ENCODE results near the gene TBR1.

Gene TBR1

DNA sequence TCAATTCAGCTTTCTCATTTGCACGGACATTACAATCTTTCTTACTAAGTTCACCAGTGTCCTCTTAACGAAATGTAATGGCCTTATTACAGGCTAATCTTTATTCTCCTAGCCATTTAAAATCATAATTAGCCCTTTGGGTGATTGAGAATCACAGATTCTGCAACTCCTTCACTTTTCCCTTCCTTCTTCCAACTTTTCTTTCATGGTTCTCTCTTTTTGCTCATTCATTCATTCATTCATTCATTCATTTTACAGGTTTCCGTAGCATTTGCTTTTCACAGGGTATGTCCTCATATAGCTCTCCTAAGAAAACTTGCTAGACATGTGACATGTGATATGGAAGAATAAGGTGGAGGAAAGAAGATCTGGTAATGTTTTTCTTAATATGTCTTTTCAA lies 16.0 kb downstream of the TBR1 start:
- H3K27ac Mint-ChIP-seq, result no peak overlapping the region
- peaks cover 6% of the 10 kb centered on the region for H3K36me3 Mint-ChIP-seq (ENCODE audit: low read depth)
- H3K4me1 Mint-ChIP-seq (ENCODE audit: low read depth), result peaks cover 7% of the 10 kb centered on the region
- peaks cover 86% of the 10 kb centered on the region for H3K27me3 Mint-ChIP-seq (ENCODE audit: low read depth)
- no peaks in the 10 kb centered on the region for H3K9me3 Mint-ChIP-seq
- no peak overlapping the region for H3K4me3 Mint-ChIP-seq

GRCh38 chr2:161434118-161434517 lies 18.0 kb downstream of the TBR1 start:
- H3K4me1 Mint-ChIP-seq (ENCODE audit: low read depth), result no peaks in the 10 kb centered on the region
- no peaks in the 10 kb centered on the region for H3K36me3 Mint-ChIP-seq (ENCODE audit: low read depth)
- H3K4me3 Mint-ChIP-seq, result no peak overlapping the region
- H3K9me3 Mint-ChIP-seq, result no peaks in the 10 kb centered on the region
- H3K27me3 Mint-ChIP-seq (ENCODE audit: low read depth), result peaks cover 85% of the 10 kb centered on the region
- no peak overlapping the region for H3K27ac Mint-ChIP-seq

GRCh38 chr2:161436411-161436810 lies 20.3 kb downstream of the TBR1 start:
- Mint-ChIP-seq H3K36me3 (ENCODE audit: low read depth) (no peaks in the 10 kb centered on the region), H3K27me3 (ENCODE audit: low read depth) (peaks cover 77% of the 10 kb centered on the region), H3K4me3 (no peak overlapping the region), H3K9me3 (no peaks in the 10 kb centered on the region), H3K27ac (no peak overlapping the region), H3K4me1 (ENCODE audit: low read depth) (no peaks in the 10 kb centered on the region)

DNA sequence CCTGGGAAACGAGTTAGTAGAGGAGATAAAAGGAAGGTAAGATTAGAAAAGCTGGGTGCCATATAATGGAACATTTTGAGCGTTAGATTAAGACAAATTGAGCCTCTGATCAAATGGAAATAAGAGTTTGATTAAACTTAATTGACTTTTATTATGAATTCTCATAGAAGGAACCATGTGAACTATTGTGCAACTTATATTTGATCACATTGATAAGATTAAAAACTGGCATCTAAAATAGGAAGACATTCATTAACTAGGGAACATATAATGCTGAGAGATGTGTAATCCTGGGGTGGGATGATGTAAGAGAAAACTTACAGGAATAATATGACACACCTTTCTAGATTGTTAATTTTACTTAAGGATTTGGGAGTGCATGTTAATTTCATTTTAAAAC lies 22.5 kb downstream of the TBR1 start:
- no peaks in the 10 kb centered on the region for H3K4me1 Mint-ChIP-seq (ENCODE audit: low read depth)
- H3K4me3 Mint-ChIP-seq, result no peak overlapping the region
- no peaks in the 10 kb centered on the region for H3K36me3 Mint-ChIP-seq (ENCODE audit: low read depth)
- peaks cover 67% of the 10 kb centered on the region for H3K27me3 Mint-ChIP-seq (ENCODE audit: low read depth)
- no peaks in the 10 kb centered on the region for H3K9me3 Mint-ChIP-seq
- H3K27ac Mint-ChIP-seq, result no peak overlapping the region

DNA sequence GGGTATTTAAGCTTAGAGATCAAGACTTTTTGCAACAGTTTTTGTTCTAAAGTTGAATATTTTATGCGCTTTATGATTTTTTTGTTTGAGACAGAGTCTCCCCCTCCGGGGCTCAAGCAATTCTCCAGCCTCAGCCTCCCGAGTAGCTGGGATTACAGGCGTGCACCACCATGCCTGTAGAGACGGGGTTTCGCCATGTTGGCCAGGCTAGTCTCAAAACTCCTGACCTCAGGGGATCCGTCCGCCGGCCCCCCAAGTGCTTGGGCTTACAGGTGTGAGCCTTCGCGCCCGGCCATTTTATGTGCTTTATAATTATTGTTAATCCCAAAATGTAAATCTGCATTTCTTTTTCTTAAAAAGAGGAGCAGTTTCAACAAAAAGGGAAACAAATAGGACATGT lies 29.0 kb downstream of the TBR1 start:
- Mint-ChIP-seq H3K36me3 (ENCODE audit: low read depth) (no peaks in the 10 kb centered on the region), H3K27me3 (ENCODE audit: low read depth) (peaks cover 27% of the 10 kb centered on the region), H3K27ac (no peak overlapping the region), H3K4me3 (no peak overlapping the region), H3K4me1 (ENCODE audit: low read depth) (no peaks in the 10 kb centered on the region), H3K9me3 (no peaks in the 10 kb centered on the region)

DNA sequence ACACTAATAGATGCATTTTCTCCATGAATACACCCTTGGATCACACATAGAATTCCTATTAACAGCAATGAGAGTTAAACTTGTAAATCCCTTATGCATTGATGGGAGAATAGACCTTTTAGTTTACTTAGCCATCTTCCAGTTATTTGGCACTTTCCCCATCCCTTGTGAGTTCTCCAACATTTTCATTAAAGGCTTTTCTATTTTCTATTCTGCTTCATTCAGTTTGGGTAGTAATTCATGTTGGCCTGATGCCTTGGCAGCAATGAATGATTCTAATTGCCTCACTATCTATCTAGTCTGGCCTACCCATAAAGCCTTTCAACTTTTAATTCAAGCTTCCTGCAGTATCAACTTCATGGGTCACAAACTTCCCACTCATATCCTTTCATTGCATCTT lies 32.3 kb downstream of the TBR1 start:
- no peak overlapping the region for H3K27ac Mint-ChIP-seq
- H3K9me3 Mint-ChIP-seq, result no peaks in the 10 kb centered on the region
- H3K27me3 Mint-ChIP-seq (ENCODE audit: low read depth), result peaks cover 15% of the 10 kb centered on the region
- no peaks in the 10 kb centered on the region for H3K4me1 Mint-ChIP-seq (ENCODE audit: low read depth)
- H3K4me3 Mint-ChIP-seq, result no peak overlapping the region
- H3K36me3 Mint-ChIP-seq (ENCODE audit: low read depth), result no peaks in the 10 kb centered on the region

GRCh38 chr2:161471631-161472030 lies 55.5 kb downstream of the TBR1 start:
- peaks cover 8% of the 10 kb centered on the region for H3K27me3 Mint-ChIP-seq (ENCODE audit: low read depth)
- H3K9me3 Mint-ChIP-seq, result no peaks in the 10 kb centered on the region
- H3K36me3 Mint-ChIP-seq (ENCODE audit: low read depth), result no peaks in the 10 kb centered on the region
- H3K4me3 Mint-ChIP-seq, result no peak overlapping the region
- no peaks in the 10 kb centered on the region for H3K4me1 Mint-ChIP-seq (ENCODE audit: low read depth)
- no peak overlapping the region for H3K27ac Mint-ChIP-seq

DNA sequence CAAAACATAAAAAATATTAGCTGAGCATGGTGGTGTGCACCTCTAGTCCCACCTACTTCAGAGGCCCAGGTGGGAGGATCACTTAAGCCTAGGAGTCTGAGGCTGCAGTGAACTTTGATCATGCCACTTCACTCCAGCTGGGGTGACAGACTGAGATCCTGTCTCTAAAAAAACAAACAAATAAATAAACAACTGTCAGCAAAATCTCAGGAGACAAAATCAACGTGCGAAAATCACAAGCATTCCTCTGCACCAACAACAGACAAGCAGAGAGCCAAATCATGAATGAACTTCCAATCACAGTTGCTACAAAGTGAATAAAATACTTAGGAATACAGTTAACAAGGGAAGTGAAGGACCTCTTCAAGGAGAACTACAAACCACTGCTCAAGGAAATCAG lies 58.8 kb downstream of the TBR1 start:
- Mint-ChIP-seq H3K4me3 (no peak overlapping the region), H3K9me3 (no peaks in the 10 kb centered on the region), H3K27ac (no peak overlapping the region), H3K4me1 (ENCODE audit: low read depth) (no peaks in the 10 kb centered on the region), H3K36me3 (ENCODE audit: low read depth) (no peaks in the 10 kb centered on the region), H3K27me3 (ENCODE audit: low read depth) (peaks cover 8% of the 10 kb centered on the region)

Data from T-helper 1 cell treated with Interleukin-12 subunit alpha and Interleukin-12 subunit beta and Interleukin-4 antibody, amounts not matched to agents 30 μg/mL and 1 μg/mL, for 36 hours (primary cell).